COLO668 (cell line): ENCODE results near the gene CLSTN3.

Experiments used
- DNase-seq: peaks from one replicate; lab custom pipeline; 2025; ENCODE audit not compliant: unreplicated experiment; lab: John Stamatoyannopoulos, UW

Gene CLSTN3

GRCh38 chr12:7125632-7126227, 4.4 kb upstream of the CLSTN3 start:
- DNase-seq = no peak

GRCh38 chr12:7127916-7128626, 2.1 kb upstream of the CLSTN3 start:
- no peak for DNase-seq

GRCh38 chr12:7128681-7129286, 1.4 kb upstream of the CLSTN3 start, which contains the start of gene RBP5:
TSS of gene RBP5 (minus strand) at chr12:7128889. CDS start at chr12:7128775, 114 bp downstream.
- no peak for DNase-seq

GRCh38 chr12:7129287-7129871, 792 bp upstream of the CLSTN3 start:
- DNase-seq = no peak

GRCh38 chr12:7130701-7131501, 730 bp downstream of the CLSTN3 start:
- DNase-seq = peak; percentile 49

GRCh38 chr12:7131502-7131866, 1.3 kb downstream of the CLSTN3 start:
- no peak for DNase-seq

GRCh38 chr12:7134396-7135166, 4.4 kb downstream of the CLSTN3 start:
- DNase-seq = no peak

- no peak for DNase-seq
These were observed 5.9 kb downstream of the CLSTN3 start for GRCh38 chr12:7136071-7136470.

- DNase-seq = no peak
These were observed 6.5 kb downstream of the CLSTN3 start for GRCh38 chr12:7136676-7137075.

GRCh38 chr12:7137908-7138307, 7.7 kb downstream of the CLSTN3 start:
- no peak for DNase-seq

GRCh38 chr12:7139200-7139599, 9.0 kb downstream of the CLSTN3 start:
- no peak for DNase-seq

GRCh38 chr12:7141351-7142005, 11.3 kb downstream of the CLSTN3 start:
- no peak for DNase-seq

GRCh38 chr12:7142056-7142644, 12.0 kb downstream of the CLSTN3 start:
- peak; percentile 34 for DNase-seq

GRCh38 chr12:7142809-7143465, 12.8 kb downstream of the CLSTN3 start:
- no peak for DNase-seq

- DNase-seq = no peak
These were observed 13.4 kb downstream of the CLSTN3 start for GRCh38 chr12:7143564-7143963.

GRCh38 chr12:7144414-7145120, 14.4 kb downstream of the CLSTN3 start:
- no peak for DNase-seq

- no peak for DNase-seq
These were observed 15.5 kb downstream of the CLSTN3 start for GRCh38 chr12:7145671-7146070.

- DNase-seq = no peak
These were observed 16.1 kb downstream of the CLSTN3 start for GRCh38 chr12:7146228-7146627.
